Natural killer cell (primary cell): ENCODE measurements around the gene FAM156A. TPM values are rescaled to one million over a fixed set of nuclear protein-coding genes. Genes with fewer than 3 reads are reported as not detected.
"Not testable (repeated sequence)": the region's sequence is repeated elsewhere in the genome, so short reads cannot be mapped to it uniquely, and the experiment has no call there.

ENCODE experiments used
- ATAC-seq, 3 donors: fragments of 150-1000 bp in 2 of 3; fragments of 200-7000 bp in 1 of 3; cut with Tn5 transposase; 1 replicate in 1 of 3; 2 replicates in 2 of 3; pipeline ENCODE4 v1.10.0; 2021; ENCODE audit warnings: mild to moderate bottlenecking in 2 of 3, moderate library complexity in 2 of 3
- DNase-seq, 2 donors: peaks; one replicate each; pipeline versions ENCODE4 v3.0.0 to v3.0.0-alpha.2; 2013 to 2021; ENCODE audit warnings: mixed read lengths in 1 of 2
- H3K27ac ChIP-seq: one replicate; pipeline ENCODE4 v1.5.1; 2013; ENCODE audit warnings: mild to moderate bottlenecking, low read length
- H3K27me3 ChIP-seq: one replicate; pipeline ENCODE4 v1.6.1; 2013; ENCODE audit warnings: low read length; ENCODE audit not compliant: control insufficient read depth, insufficient read depth
- H3K36me3 ChIP-seq: one replicate; pipeline ENCODE4 v1.6.1; 2013; ENCODE audit warnings: low read length; ENCODE audit not compliant: control insufficient read depth, insufficient read depth
- H3K4me1 ChIP-seq: one replicate; pipeline ENCODE4 v1.6.1; 2013; ENCODE audit warnings: low read length; ENCODE audit not compliant: control insufficient read depth, insufficient read depth
- H3K4me3 ChIP-seq: one replicate; pipeline ENCODE4 v1.5.1; 2013; ENCODE audit warnings: low read length
- H3K9me3 ChIP-seq: one replicate; pipeline ENCODE4 v1.6.1; 2013; ENCODE audit warnings: low read length; ENCODE audit not compliant: control insufficient read depth, insufficient read depth
- H3K27ac Mint-ChIP-seq, 2 donors: one replicate each; pipeline ENCODE4 v1.8.0; 2022; ENCODE audit warnings: mild to moderate bottlenecking in 2 of 2, mixed read lengths in 2 of 2, moderate library complexity in 1 of 2
- H3K27me3 Mint-ChIP-seq, 2 donors: one replicate each; pipeline ENCODE4 v1.8.0; 2022; ENCODE audit warnings: low read depth in 2 of 2, mixed read lengths in 2 of 2
- H3K36me3 Mint-ChIP-seq: one replicate; pipeline ENCODE4 v1.8.0; 2022; ENCODE audit warnings: mixed read lengths
- H3K4me1 Mint-ChIP-seq, 2 donors: one replicate each; pipeline ENCODE4 v1.8.0; 2022; ENCODE audit warnings: mixed read lengths in 2 of 2
- H3K4me3 Mint-ChIP-seq: one replicate; pipeline ENCODE4 v1.8.0; 2022; ENCODE audit warnings: mild to moderate bottlenecking, moderate library complexity, mixed read lengths
- H3K9me3 Mint-ChIP-seq, 2 donors: one replicate each; pipeline ENCODE4 v1.8.0; 2022; ENCODE audit warnings: mixed read lengths in 2 of 2
- CTCF ChIP-seq: fragments of 200-600 bp; IDR thresholded peaks from one replicate; pipeline ENCODE4 v1.8.0; 2022; ENCODE audit warnings: antibody characterized with exemption
- WGBS: methylation state at CpG from one replicate; pipeline ENCODE4 v1.1.7; 2013; ENCODE audit warnings: missing lambda C conversion rate; ENCODE audit not compliant: insufficient coverage; 5-methylcytosine and 5-hydroxymethylcytosine counted together
- intact Hi-C: fragments of 100-400 bp; cut with micrococcal nuclease; formaldehyde crosslinking; loops from one replicate; pipeline ENCODE4 v1.14.2; 2022
- total RNA-seq, 4 donors: library from RNA; stranded (reverse); fragments of 120-200 nt in 1 of 4; gene quantifications; one replicate each; pipeline versions ENCODE4 v1.2.3 to v1.2.4, GENCODE V29; 2013 to 2022

Gene FAM156A
- total RNA-seq, 3 donors from 2014 or later (not counting 1 experiment from before 2014, with no cell fraction given), result 16.2 to 19.2 (median 18.7) TPM

GRCh38 chrX:52935470-52935784, 22.9 kb downstream of the FAM156A start:
- H3K36me3 Mint-ChIP-seq, intact Hi-C loops, ATAC-seq, H3K27me3 ChIP-seq, H3K27me3 Mint-ChIP-seq, DNase-seq, H3K9me3 Mint-ChIP-seq, H3K36me3 ChIP-seq, H3K9me3 ChIP-seq, H3K4me1 ChIP-seq: not testable (repeated sequence)
- Histone ChIP-seq H3K27ac (peak overlapping the region; percentile 96), H3K4me3 (peak overlapping the region; percentile 77)
- Mint-ChIP-seq H3K4me1 (peaks cover 16 to 18% of the 10 kb centered on the region in 2 donors), H3K27ac (peak overlapping the region; percentile 97 to 99), H3K4me3 (peak overlapping the region; percentile 95)
- WGBS, result 2% methylated on average over 10 of the region's 10 CpGs

- DNase-seq, result peak; percentile 87 to 93
- Mint-ChIP-seq H3K27ac (peak overlapping the region; percentile 97 to 99), H3K27me3 (no peaks in the 10 kb centered on the region), H3K4me1 (peaks cover 16 to 18% of the 10 kb centered on the region in 2 donors), H3K36me3 (no peaks in the 10 kb centered on the region), H3K9me3 (no peaks in the 10 kb centered on the region), H3K4me3 (peak overlapping the region; percentile 95)
- H3K36me3 ChIP-seq, result no peaks in the 10 kb centered on the region
- WGBS, result under 1% methylated on average over 60 of the region's 61 CpGs
- H3K9me3 ChIP-seq, result no peaks in the 10 kb centered on the region
- intact Hi-C loops, result no loop called here
- H3K27ac ChIP-seq, result peak overlapping the region; percentile 96
- H3K27me3 ChIP-seq, result no peaks in the 10 kb centered on the region
- TF ChIP-seq CTCF, result peak; percentile 68
- peak overlapping the region; percentile 77 for H3K4me3 ChIP-seq
- peak; percentile 93 to 97 (median 95) for ATAC-seq
- H3K4me1 ChIP-seq, result peaks cover 7% of the 10 kb centered on the region
Observed at GRCh38 chrX:52934704-52935469, 23.4 kb downstream of the FAM156A start.

GRCh38 chrX:52933976-52934703, 24.2 kb downstream of the FAM156A start:
- H3K27ac ChIP-seq, result peak overlapping the region; percentile 96
- ATAC-seq (no peak), DNase-seq (peak in 1 of 2 donors; percentile 5)
- Mint-ChIP-seq H3K4me3 (peak overlapping the region; percentile 95), H3K36me3 (no peaks in the 10 kb centered on the region), H3K4me1 (peaks cover 16 to 18% of the 10 kb centered on the region in 2 donors), H3K27ac (peak overlapping the region; percentile 97 to 99), H3K9me3 (no peaks in the 10 kb centered on the region), H3K27me3 (peaks cover 0 to 7% of the 10 kb centered on the region in 2 donors)
- H3K27me3 ChIP-seq, result no peaks in the 10 kb centered on the region
- no peaks in the 10 kb centered on the region for H3K9me3 ChIP-seq
- H3K4me3 ChIP-seq, result peak overlapping the region; percentile 77
- peaks cover 7% of the 10 kb centered on the region for H3K4me1 ChIP-seq
- no peak for TF ChIP-seq CTCF
- 2% methylated on average over 21 of the region's 27 CpGs for WGBS
- intact Hi-C loops, result no loop called here
- no peaks in the 10 kb centered on the region for H3K36me3 ChIP-seq

GRCh38 chrX:52933213-52933612, 25.1 kb downstream of the FAM156A start:
- no peak for TF ChIP-seq CTCF
- Mint-ChIP-seq H3K27ac (peak overlapping the region in 1 of 2 donors; percentile 99), H3K4me1 (peaks cover 16 to 18% of the 10 kb centered on the region in 2 donors), H3K9me3 (no peaks in the 10 kb centered on the region), H3K4me3 (no peak overlapping the region), H3K36me3 (no peaks in the 10 kb centered on the region), H3K27me3 (peaks cover 0 to 16% of the 10 kb centered on the region in 2 donors)
- WGBS, result no CpG with 5 or more reads among the region's 2 CpGs
- no peaks in the 10 kb centered on the region for H3K27me3 ChIP-seq
- H3K4me1 ChIP-seq, result peaks cover 7% of the 10 kb centered on the region
- H3K9me3 ChIP-seq, result no peaks in the 10 kb centered on the region
- H3K27ac ChIP-seq, result no peak overlapping the region
- intact Hi-C loops, result no loop called here
- ATAC-seq (no peak), DNase-seq (no peak)
- no peaks in the 10 kb centered on the region for H3K36me3 ChIP-seq
- H3K4me3 ChIP-seq, result no peak overlapping the region

GRCh38 chrX:52930214-52930613, 28.1 kb downstream of the FAM156A start:
- H3K27me3 ChIP-seq, H3K27ac ChIP-seq, H3K9me3 ChIP-seq, H3K4me3 ChIP-seq, H3K36me3 Mint-ChIP-seq, ATAC-seq, H3K9me3 Mint-ChIP-seq, DNase-seq, H3K27ac Mint-ChIP-seq, intact Hi-C loops, H3K4me1 ChIP-seq, H3K36me3 ChIP-seq, H3K4me3 Mint-ChIP-seq: not testable (repeated sequence)
- WGBS, result 89% methylated on average over 5 of the region's 6 CpGs
- Mint-ChIP-seq H3K27me3 (peaks cover 0 to 34% of the 10 kb centered on the region in 2 donors), H3K4me1 (peaks cover 14 to 18% of the 10 kb centered on the region in 2 donors)
